Endothelial cell (in vitro differentiated cells): ENCODE data around the gene EHBP1. TPM values are rescaled to one million over a fixed set of nuclear protein-coding genes. Genes with fewer than 3 reads are reported as not detected.

ENCODE experiments used
- DNase-seq: peaks from one replicate; pipeline ENCODE4 v3.0.0; 2021; ENCODE audit warnings: low spot score
- H3K27ac Mint-ChIP-seq: one replicate; pipeline ENCODE4 v1.8.0; 2021; ENCODE audit warnings: mixed read lengths, inconsistent platforms; ENCODE audit not compliant: unreplicated experiment
- H3K27me3 Mint-ChIP-seq: one replicate; pipeline ENCODE4 v1.8.0; 2021; ENCODE audit warnings: mild to moderate bottlenecking, moderate library complexity, mixed read lengths, inconsistent platforms; ENCODE audit not compliant: unreplicated experiment
- H3K36me3 Mint-ChIP-seq: one replicate; pipeline ENCODE4 v1.8.0; 2021; ENCODE audit warnings: mild to moderate bottlenecking, low read depth, mixed read lengths, inconsistent platforms; ENCODE audit not compliant: unreplicated experiment
- H3K4me1 Mint-ChIP-seq: one replicate; pipeline ENCODE4 v1.8.0; 2021; ENCODE audit warnings: mild to moderate bottlenecking, mixed read lengths, inconsistent platforms; ENCODE audit not compliant: unreplicated experiment
- H3K4me3 Mint-ChIP-seq: one replicate; pipeline ENCODE4 v1.8.0; 2021; ENCODE audit warnings: mild to moderate bottlenecking, mixed read lengths, inconsistent platforms; ENCODE audit not compliant: unreplicated experiment
- H3K9me3 Mint-ChIP-seq: one replicate; pipeline ENCODE4 v1.8.0; 2021; ENCODE audit warnings: mixed read lengths, inconsistent platforms; ENCODE audit not compliant: unreplicated experiment
- CTCF ChIP-seq: fragments of 200-600 bp; sonication (generic); IDR thresholded peaks from one replicate; pipeline ENCODE4 v1.5.0; 2021; ENCODE audit warnings: antibody characterized with exemption; ENCODE audit not compliant: unreplicated experiment
- total RNA-seq: library from RNA; stranded (reverse); fragmentation: NEBNext Ultra II Directional; extraction: Animal tissue kit (Norgen Biotek cat#: 25700); gene quantifications from one replicate; pipeline ENCODE4 v1.2.1, GENCODE V29; 2021; ENCODE audit not compliant: unreplicated experiment

The EHBP1 gene
- total RNA-seq, 1 donor from 2014 or later: 54.4 TPM

GRCh38 chr2:63092401-63092800 is 386.9 kb downstream of the EHBP1 start:
- H3K27ac Mint-ChIP-seq: no peak overlapping the region
- no peaks in the 10 kb centered on the region for H3K4me1 Mint-ChIP-seq
- no peak for TF ChIP-seq CTCF
- no peaks in the 10 kb centered on the region for H3K9me3 Mint-ChIP-seq
- H3K36me3 Mint-ChIP-seq: no peaks in the 10 kb centered on the region
- no peak overlapping the region for H3K4me3 Mint-ChIP-seq
- DNase-seq: no peak
- peaks cover 1% of the 10 kb centered on the region for H3K27me3 Mint-ChIP-seq

- DNase-seq: no peak
- peaks cover 1% of the 10 kb centered on the region for H3K27me3 Mint-ChIP-seq
- H3K27ac Mint-ChIP-seq: no peak overlapping the region
- H3K36me3 Mint-ChIP-seq: no peaks in the 10 kb centered on the region
- no peaks in the 10 kb centered on the region for H3K4me1 Mint-ChIP-seq
- no peak for TF ChIP-seq CTCF
- H3K9me3 Mint-ChIP-seq: no peaks in the 10 kb centered on the region
- H3K4me3 Mint-ChIP-seq: no peak overlapping the region
Observed at GRCh38 chr2:63092857-63093256, 387.3 kb downstream of the EHBP1 start.

GRCh38 chr2:63093502-63093901 is 388.0 kb downstream of the EHBP1 start:
- H3K27ac Mint-ChIP-seq: no peak overlapping the region
- no peaks in the 10 kb centered on the region for H3K4me1 Mint-ChIP-seq
- H3K27me3 Mint-ChIP-seq: peaks cover 1% of the 10 kb centered on the region
- no peak for TF ChIP-seq CTCF
- H3K4me3 Mint-ChIP-seq: no peak overlapping the region
- H3K36me3 Mint-ChIP-seq: no peaks in the 10 kb centered on the region
- H3K9me3 Mint-ChIP-seq: no peaks in the 10 kb centered on the region
- DNase-seq: no peak

Other genes with a start within 250 kb of the EHBP1 start
- 1.7 TPM for gene TMEM17, start 199.5 kb upstream of the EHBP1 start, total RNA-seq